ENCODE results near the gene MCCC2.
"Not testable (repeated sequence)": the region's sequence is repeated elsewhere in the genome, so short reads cannot be mapped to it uniquely, and the experiment has no call there.

MCCC2 gene

GRCh38 chr5:71662381-71662780 is 75.2 kb downstream of the MCCC2 start:
- no peak for DNase-seq (ENCODE audit: low read depth, low spot score)

DNA sequence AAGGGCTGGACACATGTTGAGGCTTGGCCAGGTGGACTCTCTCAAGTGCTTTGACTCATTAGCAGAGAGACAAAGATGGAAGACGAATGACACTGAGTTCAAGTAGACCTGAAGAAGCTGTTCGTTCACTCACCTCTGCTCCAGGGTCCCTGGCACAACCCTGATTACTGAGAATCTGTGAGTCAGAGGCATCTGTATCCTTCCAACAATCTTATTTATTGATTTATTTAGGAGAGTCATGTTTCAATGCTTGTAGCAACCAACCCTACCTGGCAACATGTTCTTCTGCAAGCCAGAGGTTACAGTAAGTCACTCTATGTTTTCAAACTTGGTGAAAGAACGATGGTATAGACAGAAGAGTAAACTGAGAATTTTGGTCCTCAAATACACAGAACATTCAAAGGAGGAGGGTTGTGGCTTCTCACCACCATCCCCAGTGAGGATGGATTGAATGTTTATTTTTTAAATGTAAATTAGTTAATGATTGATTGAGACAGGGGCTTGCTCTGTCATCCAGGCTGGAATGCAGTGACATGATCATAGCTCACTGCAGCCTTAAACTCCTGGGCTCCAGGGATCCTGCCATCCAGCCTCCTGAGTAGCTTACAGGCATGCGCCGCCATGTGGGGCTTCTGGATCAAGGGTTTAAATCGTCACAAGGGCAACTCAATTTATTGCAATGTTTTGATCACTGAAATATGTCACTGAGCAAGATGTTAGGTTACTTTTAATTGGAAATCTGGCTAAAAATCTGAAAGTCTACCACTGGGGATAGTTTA is 76.2 kb downstream of the MCCC2 start:
- DNase-seq (ENCODE audit: low read depth, low spot score): no peak

GRCh38 chr5:71664615-71665014 is 77.5 kb downstream of the MCCC2 start:
- DNase-seq (ENCODE audit: low read depth, low spot score): not testable (repeated sequence)

GRCh38 chr5:71666321-71666720 is 79.2 kb downstream of the MCCC2 start:
- DNase-seq (ENCODE audit: low read depth, low spot score): no peak

GRCh38 chr5:71677977-71678376 is 90.8 kb downstream of the MCCC2 start:
- DNase-seq (ENCODE audit: low read depth, low spot score): no peak

DNA sequence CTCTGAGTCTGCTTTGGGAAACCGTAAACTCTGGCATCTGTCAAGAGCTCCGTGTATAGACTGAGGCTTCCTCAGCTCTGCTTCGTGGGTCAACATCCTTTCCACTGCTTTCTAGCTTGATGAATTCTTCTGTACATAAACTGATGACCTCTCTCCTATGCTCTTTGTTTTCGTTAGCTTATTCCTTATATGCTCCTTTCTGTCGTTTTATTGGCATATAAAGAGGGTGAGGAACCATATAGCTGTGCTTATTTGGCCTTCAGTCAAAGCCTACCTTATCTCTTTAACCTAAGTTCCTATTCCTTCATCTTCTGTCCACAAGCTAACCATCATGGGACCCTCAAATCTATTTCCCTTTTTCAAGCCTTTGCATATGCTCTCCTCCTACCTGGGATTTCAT is 92.6 kb downstream of the MCCC2 start:
- no peak for DNase-seq (ENCODE audit: low read depth, low spot score)

GRCh38 chr5:71680510-71680909 is 93.4 kb downstream of the MCCC2 start:
- DNase-seq (ENCODE audit: low read depth, low spot score): no peak

GRCh38 chr5:71681296-71681695 is 94.2 kb downstream of the MCCC2 start:
- DNase-seq (ENCODE audit: low read depth, low spot score): no peak

GRCh38 chr5:71684309-71684708 is 97.2 kb downstream of the MCCC2 start:
- no peak for DNase-seq (ENCODE audit: low read depth, low spot score)

DNA sequence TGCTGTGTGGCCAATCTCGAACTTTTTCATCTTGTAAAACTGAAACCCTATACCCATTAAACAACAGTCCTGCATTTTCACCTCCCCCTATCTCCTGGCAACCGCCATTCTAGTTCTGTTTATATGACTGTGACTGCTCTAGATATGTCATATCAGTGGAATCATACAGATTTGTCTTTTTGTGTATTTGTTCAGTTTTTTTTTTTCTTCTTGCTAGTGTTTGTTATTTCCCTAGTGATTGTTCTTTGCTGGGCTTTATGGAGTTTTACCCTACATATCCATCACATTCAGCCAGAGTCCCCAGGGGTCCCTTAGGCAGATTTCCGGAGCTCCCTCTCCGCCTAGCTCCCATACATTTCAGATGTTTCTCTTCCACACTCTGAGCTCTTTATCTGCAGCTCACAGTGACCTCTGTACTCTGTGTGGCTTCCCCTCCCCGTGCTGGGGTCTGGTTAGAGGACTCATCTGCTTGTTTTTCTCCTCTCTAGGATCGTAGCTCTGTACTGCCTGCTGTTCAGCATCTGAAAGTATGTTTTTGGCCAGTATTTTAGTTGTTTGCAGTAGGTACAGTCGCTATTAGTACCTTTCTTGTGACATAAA is 106.8 kb downstream of the MCCC2 start:
- DNase-seq (ENCODE audit: low read depth, low spot score): peak; percentile 9

- no peak for DNase-seq (ENCODE audit: low read depth, low spot score)
Observed at GRCh38 chr5:71695071-71695470, 107.9 kb downstream of the MCCC2 start.

DNA sequence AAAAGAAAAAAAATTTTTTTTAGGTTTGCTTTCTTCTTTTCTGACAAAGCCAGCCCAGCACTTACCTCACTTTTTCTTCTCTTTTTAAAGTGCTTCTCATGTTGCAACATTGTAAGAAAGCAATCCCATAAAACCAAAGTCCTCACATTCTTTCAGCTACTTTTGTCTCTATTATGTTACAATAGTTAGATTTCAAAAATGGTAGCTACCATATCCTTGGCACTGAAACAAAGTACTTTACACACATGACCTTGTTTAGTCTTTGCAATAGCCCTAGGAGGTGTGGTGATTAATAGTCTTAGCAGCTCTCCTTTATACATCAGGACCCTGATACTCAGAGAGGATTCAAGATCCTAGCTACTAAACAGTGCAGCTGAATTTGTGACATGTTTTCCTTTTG is 108.5 kb downstream of the MCCC2 start:
- DNase-seq (ENCODE audit: low read depth, low spot score): no peak

GRCh38 chr5:71697967-71698366 is 110.8 kb downstream of the MCCC2 start:
- no peak for DNase-seq (ENCODE audit: low read depth, low spot score)

- no peak for DNase-seq (ENCODE audit: low read depth, low spot score)
Observed at GRCh38 chr5:71699233-71699632, 112.1 kb downstream of the MCCC2 start.

- no peak for DNase-seq (ENCODE audit: low read depth, low spot score)
Observed at GRCh38 chr5:71699751-71700150, 112.6 kb downstream of the MCCC2 start.

DNA sequence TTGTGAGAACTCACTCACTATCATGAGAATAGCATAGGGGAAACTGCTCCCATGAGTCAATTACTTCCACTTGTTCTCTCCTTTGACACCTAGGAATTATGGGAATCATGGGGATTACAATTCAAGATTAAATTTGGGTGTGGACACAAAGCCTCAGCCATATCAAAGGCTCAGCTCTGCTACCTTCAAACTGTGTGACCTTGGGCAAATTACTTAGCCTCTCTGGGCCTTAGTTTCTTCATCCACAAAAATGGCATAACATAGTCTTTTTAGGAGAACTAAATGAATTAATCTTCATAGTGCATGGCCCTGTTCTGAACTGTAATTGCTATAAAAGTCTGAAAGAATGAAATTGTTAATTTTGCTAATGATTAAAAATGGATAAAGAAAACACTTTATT is 113.7 kb downstream of the MCCC2 start:
- no peak for DNase-seq (ENCODE audit: low read depth, low spot score)

- no peak for DNase-seq (ENCODE audit: low read depth, low spot score)
Observed at GRCh38 chr5:71701407-71701806, 114.3 kb downstream of the MCCC2 start.

- no peak for DNase-seq (ENCODE audit: low read depth, low spot score)
Observed at GRCh38 chr5:71703941-71704340, 116.8 kb downstream of the MCCC2 start.

- no peak for DNase-seq (ENCODE audit: low read depth, low spot score)
Observed at GRCh38 chr5:71705421-71705820, 118.3 kb downstream of the MCCC2 start.

- no peak for DNase-seq (ENCODE audit: low read depth, low spot score)
Observed at GRCh38 chr5:71706906-71707305, 119.8 kb downstream of the MCCC2 start.
